A549 (cell line): ENCODE data around the gene F2. TPM values are rescaled to one million over a fixed set of nuclear protein-coding genes. Genes with fewer than 3 reads are reported as not detected.
A peak's percentile ranks its signal among the peaks of the same experiment; 100 is the strongest.
"Not testable (repeated sequence)": the region's sequence is repeated elsewhere in the genome, so short reads cannot be mapped to it uniquely, and the experiment has no call there.

Source experiments
- ATAC-seq, 2 experiments: fragments of 200-7000 bp in 1 of 2; fragments of >200 bp in 1 of 2; cut with Nextera tagmentation in 1 of 2; cut with Tn5 transposase in 1 of 2; 3 replicates each; pipeline versions ENCODE4 v1.8.0 to v1.9.1; 2018 to 2020; ENCODE audit warnings: mild to moderate bottlenecking in 1 of 2, moderate library complexity in 1 of 2
- CTCF ChIA-PET: fragments of 300-600 bp; sonication (Branson Sonifier 250); formaldehyde crosslinking; extraction: SDS; loops from one replicate; lab custom pipeline; 2021; ENCODE audit warnings: antibody characterized with exemption, inconsistent platforms; lab: Yijun Ruan, JAX
- POLR2A ChIA-PET: fragments of 350-600 bp; formaldehyde crosslinking; extraction: SDS; loops from one replicate; lab custom pipeline; 2021; ENCODE audit warnings: antibody characterized with exemption, inconsistent platforms; lab: Yijun Ruan, JAX
- DNase-seq, 2 experiments: peaks; one replicate each; pipeline versions ENCODE4 v3.0.0 to v3.0.0-alpha.2; 2011 to 2016; ENCODE audit warnings: low read depth in 1 of 2, low spot score in 1 of 2
- FAIRE-seq: peaks from 2 replicates; lab custom pipeline; 2011; peaks lifted over from hg19 to GRCh38; lab: Jason Lieb, UNC
- H3K27ac ChIP-seq, 2 experiments: fragments of >200 bp; sonication (Bioruptor Twin); formaldehyde crosslinking; 3 replicates each; pipeline ENCODE4 v1.5.1; 2016 to 2017
- H3K4me1 ChIP-seq: fragments of >200 bp; sonication (Bioruptor Twin); formaldehyde crosslinking; 3 replicates; pipeline ENCODE4 v1.6.1; 2016
- H3K4me2 ChIP-seq: fragments of >200 bp; sonication (Bioruptor Twin); formaldehyde crosslinking; 3 replicates; pipeline ENCODE4 v1.6.1; 2016
- H3K4me3 ChIP-seq: fragments of >200 bp; sonication (Bioruptor Twin); formaldehyde crosslinking; 3 replicates; pipeline ENCODE4 v1.5.1; 2016
- H3K9me3 ChIP-seq: fragments of >200 bp; sonication (Bioruptor Twin); formaldehyde crosslinking; 3 replicates; pipeline ENCODE4 v1.6.1; 2016
- ATOH8 ChIP-seq: fragments of 250-450 bp; sonication (Bioruptor Pico); IDR thresholded peaks from 2 replicates; pipeline ENCODE4 v1.5.0; 2020; ENCODE audit warnings: low read depth, mild to moderate bottlenecking, moderate library complexity
- BHLHE40 ChIP-seq: IDR thresholded peaks from 2 replicates; pipeline ENCODE4 v1.6.1; 2012; ENCODE audit warnings: low read depth, low read length, inconsistent platforms
- CEBPB ChIP-seq, 2 experiments: fragments of >200 bp in 1 of 2; sonication (Bioruptor Twin) in 1 of 2; formaldehyde crosslinking in 1 of 2; IDR thresholded peaks; 2 replicates each; pipeline ENCODE4 v1.6.1; 2012 to 2016
- ESRRA ChIP-seq: fragments of 150-350 bp; IDR thresholded peaks from 2 replicates; pipeline ENCODE4 v1.6.1; 2014; ENCODE audit warnings: mild to moderate bottlenecking, low read length, borderline replicate concordance
- FOSL2 ChIP-seq, 2 experiments: fragments of 450-650 bp in 1 of 2; fragments of >200 bp in 1 of 2; sonication (Bioruptor Twin) in 1 of 2; formaldehyde crosslinking; IDR thresholded peaks; 2 replicates each; pipeline versions ENCODE4 v1.5.0 to v1.6.1; 2016 to 2020; ENCODE audit warnings: mild to moderate bottlenecking in 1 of 2, moderate library complexity in 1 of 2
- FOXS1 ChIP-seq: fragments of 250-450 bp; sonication (Bioruptor Pico); IDR thresholded peaks from 2 replicates; pipeline ENCODE4 v1.5.0; 2020; ENCODE audit warnings: mild to moderate bottlenecking, moderate library complexity
- GATA3 ChIP-seq: IDR thresholded peaks from 2 replicates; pipeline ENCODE4 v1.6.1; 2012; ENCODE audit warnings: borderline replicate concordance
- HDAC2 ChIP-seq: fragments of 200-600 bp; sonication (generic); IDR thresholded peaks from 2 replicates; pipeline ENCODE4 v1.6.1; 2016
- HEYL ChIP-seq: fragments of 250-450 bp; sonication (Bioruptor Pico); IDR thresholded peaks from 2 replicates; pipeline ENCODE4 v1.8.0; 2021; ENCODE audit warnings: mild to moderate bottlenecking, moderate library complexity
- HOXA7 ChIP-seq: fragments of 250-450 bp; sonication (Bioruptor Pico); IDR thresholded peaks from 2 replicates; pipeline ENCODE4 v1.5.0; 2020; ENCODE audit warnings: mild to moderate bottlenecking, moderate library complexity
- HOXB13 ChIP-seq: fragments of 250-450 bp; sonication (Bioruptor Pico); IDR thresholded peaks from 2 replicates; pipeline ENCODE4 v1.5.0; 2020; ENCODE audit warnings: low read depth, mild to moderate bottlenecking, moderate library complexity
- KDM1A ChIP-seq: fragments of 200-600 bp; sonication (generic); IDR thresholded peaks from 2 replicates; pipeline ENCODE4 v1.6.1; 2016; ENCODE audit warnings: low read depth, mild to moderate bottlenecking
- KDM5A ChIP-seq: fragments of 200-600 bp; sonication (generic); IDR thresholded peaks from 2 replicates; pipeline ENCODE4 v1.6.1; 2016; ENCODE audit warnings: antibody characterized with exemption, mild to moderate bottlenecking
- MAFK ChIP-seq: fragments of 450-650 bp; IDR thresholded peaks from 2 replicates; pipeline ENCODE4 v1.6.1; 2014; ENCODE audit not compliant: partially characterized antibody
- MAZ ChIP-seq: fragments of 150-350 bp; IDR thresholded peaks from 2 replicates; pipeline ENCODE4 v1.6.1; 2014; ENCODE audit warnings: antibody characterized with exemption, low read depth, low read length, borderline replicate concordance
- MYC ChIP-seq: IDR thresholded peaks from 2 replicates; pipeline ENCODE4 v1.6.1; 2012; ENCODE audit warnings: mild to moderate bottlenecking, inconsistent platforms, low read length, improper control_type of control experiment, borderline replicate concordance
- NPAS2 ChIP-seq: fragments of 250-450 bp; sonication (Bioruptor Pico); IDR thresholded peaks from 2 replicates; pipeline ENCODE4 v1.8.0; 2022; ENCODE audit warnings: mild to moderate bottlenecking, moderate library complexity, borderline replicate concordance
- PHF8 ChIP-seq: fragments of 200-600 bp; sonication (generic); IDR thresholded peaks from 2 replicates; pipeline ENCODE4 v1.6.1; 2016; ENCODE audit warnings: low read depth, mild to moderate bottlenecking, antibody characterized with exemption, moderate library complexity, borderline replicate concordance
- POLR2A ChIP-seq: IDR thresholded peaks from 2 replicates; pipeline ENCODE4 v1.6.1; 2012; ENCODE audit warnings: mild to moderate bottlenecking, low read length
- RARB ChIP-seq: fragments of 250-450 bp; sonication (Bioruptor Pico); IDR thresholded peaks from 2 replicates; pipeline ENCODE4 v1.8.0; 2021; ENCODE audit warnings: mild to moderate bottlenecking, moderate library complexity
- TFCP2L1 ChIP-seq: fragments of 250-450 bp; sonication (Bioruptor Pico); IDR thresholded peaks from 2 replicates; pipeline ENCODE4 v1.5.0; 2021; ENCODE audit warnings: mild to moderate bottlenecking
- WGBS: methylation state at CpG from one replicate; pipeline ENCODE4 v1.1.6; 2017; ENCODE audit errors: missing lambda C conversion rate; 5-methylcytosine and 5-hydroxymethylcytosine counted together
- polyA plus RNA-seq, 4 experiments: library from polyadenylated mRNA; depleted of rRNA in 3 of 4; stranded (reverse); fragments of >200 nt; fragmentation: RNase III in 1 of 4; extraction: RNeasy Plus Mini Kit Qiagen cat#74134 plus additional on column Dnase treatment in 1 of 4; gene quantifications; 2 replicates in 3 of 4; 3 replicates in 1 of 4; pipeline ENCODE4 v1.2.3, GENCODE V29; 2011 to 2017
- TF ChIP-seq, protein P1 (sequence below): IDR thresholded peaks from 2 replicates; pipeline ENCODE4 v1.6.1; 2012
- TF ChIP-seq, protein P2 (sequence below): fragments of >200 bp; sonication (Bioruptor Twin); formaldehyde crosslinking; IDR thresholded peaks from 3 replicates; pipeline ENCODE4 v1.5.1; 2016

F2 gene
- polyA plus RNA-seq, 2 of the 4 experiments (the other 2 are of a cell fraction): 2.5 to 3.8 TPM

DNA sequence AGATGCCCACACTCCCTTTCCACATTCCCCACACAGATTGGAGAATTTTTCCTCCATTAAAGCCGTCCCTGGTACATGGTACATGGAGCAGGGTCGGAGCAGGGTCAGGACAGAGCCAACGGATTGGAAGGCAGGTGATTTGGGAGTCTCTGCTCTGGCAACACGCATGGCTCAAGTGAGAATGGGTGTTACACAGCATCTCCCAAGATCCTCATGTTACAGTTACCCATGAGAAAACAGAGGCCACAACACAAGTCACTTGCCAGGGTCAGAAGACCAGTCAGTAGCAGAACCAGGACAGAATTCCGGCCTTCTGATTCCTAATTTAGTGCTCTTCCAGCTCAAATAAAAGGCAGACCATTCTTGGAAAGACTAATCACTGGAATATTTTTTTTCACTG lies 7.7 kb upstream of the F2 start (continued):
- TF ChIP-seq MAZ: no peak
- TF ChIP-seq, protein P1, sequence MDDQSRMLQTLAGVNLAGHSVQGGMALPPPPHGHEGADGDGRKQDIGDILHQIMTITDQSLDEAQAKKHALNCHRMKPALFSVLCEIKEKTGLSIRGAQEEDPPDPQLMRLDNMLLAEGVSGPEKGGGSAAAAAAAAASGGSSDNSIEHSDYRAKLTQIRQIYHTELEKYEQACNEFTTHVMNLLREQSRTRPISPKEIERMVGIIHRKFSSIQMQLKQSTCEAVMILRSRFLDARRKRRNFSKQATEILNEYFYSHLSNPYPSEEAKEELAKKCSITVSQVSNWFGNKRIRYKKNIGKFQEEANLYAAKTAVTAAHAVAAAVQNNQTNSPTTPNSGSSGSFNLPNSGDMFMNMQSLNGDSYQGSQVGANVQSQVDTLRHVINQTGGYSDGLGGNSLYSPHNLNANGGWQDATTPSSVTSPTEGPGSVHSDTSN: no peak
- TF ChIP-seq POLR2A: no peak
- TF ChIP-seq ESRRA: no peak
- TF ChIP-seq FOSL2 (IDR thresholded peaks at IDR 0.05): no peak
- no peak for TF ChIP-seq FOSL2 (CRISPR knock-in tag; IDR thresholded peaks at IDR 0.05)
- no peak for TF ChIP-seq FOXS1 (CRISPR knock-in tag)
- TF ChIP-seq, protein P2, sequence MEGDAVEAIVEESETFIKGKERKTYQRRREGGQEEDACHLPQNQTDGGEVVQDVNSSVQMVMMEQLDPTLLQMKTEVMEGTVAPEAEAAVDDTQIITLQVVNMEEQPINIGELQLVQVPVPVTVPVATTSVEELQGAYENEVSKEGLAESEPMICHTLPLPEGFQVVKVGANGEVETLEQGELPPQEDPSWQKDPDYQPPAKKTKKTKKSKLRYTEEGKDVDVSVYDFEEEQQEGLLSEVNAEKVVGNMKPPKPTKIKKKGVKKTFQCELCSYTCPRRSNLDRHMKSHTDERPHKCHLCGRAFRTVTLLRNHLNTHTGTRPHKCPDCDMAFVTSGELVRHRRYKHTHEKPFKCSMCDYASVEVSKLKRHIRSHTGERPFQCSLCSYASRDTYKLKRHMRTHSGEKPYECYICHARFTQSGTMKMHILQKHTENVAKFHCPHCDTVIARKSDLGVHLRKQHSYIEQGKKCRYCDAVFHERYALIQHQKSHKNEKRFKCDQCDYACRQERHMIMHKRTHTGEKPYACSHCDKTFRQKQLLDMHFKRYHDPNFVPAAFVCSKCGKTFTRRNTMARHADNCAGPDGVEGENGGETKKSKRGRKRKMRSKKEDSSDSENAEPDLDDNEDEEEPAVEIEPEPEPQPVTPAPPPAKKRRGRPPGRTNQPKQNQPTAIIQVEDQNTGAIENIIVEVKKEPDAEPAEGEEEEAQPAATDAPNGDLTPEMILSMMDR: no peak
- no peak for TF ChIP-seq KDM5A
- no peak for TF ChIP-seq HOXA7 (CRISPR knock-in tag)

GRCh38 chr11:46712874-46713576 lies 6.0 kb upstream of the F2 start:
- no peak for DNase-seq
- ATAC-seq: no peak
- CTCF ChIA-PET: interaction anchor here (0.5 to 1.2 kb wide), 2 partner anchors 8 to 24 kb away, joined by 3 to 6 read pairs; no protein-coding TSS in a partner anchor
- FAIRE-seq: no peak
- Histone ChIP-seq H3K4me1 (peaks cover 65% of the 10 kb centered on the region), H3K9me3 (no peaks in the 10 kb centered on the region), H3K27ac (peak overlapping the region; percentile 89 to 91), H3K4me3 (no peak overlapping the region), H3K4me2 (no peak overlapping the region)
- peak in 1 of 2 experiments; percentile 25; a peak in 1 of 4 replicates for TF ChIP-seq CEBPB (IDR thresholded peaks at IDR 0.05)
- TF ChIP-seq MAZ: no peak
- TF ChIP-seq MYC: no peak
- WGBS: 78% methylated on average over 7 of the region's 7 CpGs
- POLR2A ChIA-PET: interaction anchor here (1.6 kb wide), 1 partner anchor 12 kb away, joined by 6 read pairs; the partner anchor contains the start of genes ARHGAP1 and ZNF408

DNA sequence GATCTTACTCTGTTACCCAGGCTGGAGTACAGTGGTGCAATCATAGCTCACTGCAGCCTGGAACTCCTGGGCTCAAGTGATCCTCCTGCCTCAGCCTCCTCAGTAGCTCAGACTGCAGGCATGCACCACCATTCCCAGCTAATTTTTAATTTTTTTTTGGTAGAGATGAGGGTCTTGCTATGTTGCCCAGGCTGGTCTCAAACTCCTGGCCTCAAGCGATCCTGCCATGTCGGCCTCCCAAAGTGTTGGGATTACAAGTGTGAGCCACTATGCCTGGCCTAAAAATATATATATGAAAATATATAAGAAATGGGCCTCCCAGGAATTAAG lies 1.2 kb upstream of the F2 start:
- POLR2A ChIA-PET, ATAC-seq, H3K4me3 ChIP-seq, H3K9me3 ChIP-seq, DNase-seq, FAIRE-seq: not testable (repeated sequence)
- WGBS: 33% methylated on average over 2 of the region's 2 CpGs
- CTCF ChIA-PET: interaction anchor here (0.7 to 1.4 kb wide), 3 partner anchors 9 to 26 kb away, joined by 3 read pairs; no protein-coding TSS in a partner anchor
- peak overlapping the region; percentile 35 for H3K4me2 ChIP-seq
- peak overlapping the region; percentile 89 to 91 for H3K27ac ChIP-seq
- peaks cover 55% of the 10 kb centered on the region for H3K4me1 ChIP-seq

GRCh38 chr11:46718155-46719019 lies 626 bp upstream of the F2 start:
- peaks cover 52% of the 10 kb centered on the region for H3K4me1 ChIP-seq
- WGBS: 34% methylated on average over 11 of the region's 11 CpGs
- no peak overlapping the region for H3K4me3 ChIP-seq
- no peak for FAIRE-seq
- ATAC-seq: peak; percentile 58 to 88; a peak in 5 of 6 replicates
- H3K27ac ChIP-seq: peak overlapping the region; percentile 89 to 91
- POLR2A ChIA-PET: no interaction called here
- CTCF ChIA-PET: interaction anchor here (0.7 to 1.3 kb wide), 2 partner anchors 8 kb away, joined by 3 to 5 read pairs; no protein-coding TSS in a partner anchor
- no peaks in the 10 kb centered on the region for H3K9me3 ChIP-seq
- peak overlapping the region; percentile 35 for H3K4me2 ChIP-seq
- peak; percentile 57 to 87 for DNase-seq
- TF ChIP-seq POLR2A: no peak
- peak; percentile 84 for TF ChIP-seq KDM1A
- no peak for TF ChIP-seq HOXA7 (CRISPR knock-in tag)
- TF ChIP-seq PHF8: peak; percentile 31; the same call in 1 of the 2 replicates
- TF ChIP-seq, protein P2: no peak
- TF ChIP-seq MAFK: no peak
- TF ChIP-seq HEYL (CRISPR knock-in tag): 0 out of 2 replicates have a peak, but pooled peaks have one; percentile 51
- TF ChIP-seq HOXB13 (CRISPR knock-in tag): 0 out of 2 replicates have a peak, but pooled peaks have one; percentile 59
- TF ChIP-seq GATA3: 0 out of 2 replicates have a peak, but pooled peaks have one; percentile 22
- peak; percentile 70; the same call in 1 of the 2 replicates for TF ChIP-seq HDAC2
- TF ChIP-seq TFCP2L1 (CRISPR knock-in tag): no peak
- no peak for TF ChIP-seq RARB (CRISPR knock-in tag)
- peak; percentile 69; the same call in 1 of the 2 replicates for TF ChIP-seq ATOH8 (CRISPR knock-in tag)
- no peak for TF ChIP-seq BHLHE40
- TF ChIP-seq NPAS2: no peak
